Motor neuron (in vitro differentiated cells): ENCODE data around the gene DQX1. TPM values are rescaled to one million over a fixed set of nuclear protein-coding genes. Genes with fewer than 3 reads are reported as not detected.

Experiments used
- ATAC-seq, 8 experiments: fragments of 200-7000 bp; cut with Tn5 transposase; replicated peaks in 6 of 8; 2 replicates each; pipeline ENCODE4 v1.8.0; 2021; ENCODE audit warnings: mild to moderate bottlenecking in 8 of 8, moderate library complexity in 8 of 8
- H3K27ac ChIP-seq, 2 donors: fragments of 250-450 bp; sonication (Bioruptor Pico); 2 replicates each; pipeline ENCODE4 v1.9.0; 2021; ENCODE audit warnings: antibody characterized with exemption in 2 of 2, mild to moderate bottlenecking in 2 of 2, moderate library complexity in 1 of 2
- H3K4me1 ChIP-seq, 2 donors: fragments of 250-450 bp; sonication (Bioruptor Pico); replicated peaks in 1 of 2; 2 replicates each; pipeline ENCODE4 v1.6.1; 2021; ENCODE audit warnings: antibody characterized with exemption in 2 of 2, mild to moderate bottlenecking in 2 of 2, moderate library complexity in 1 of 2
- H3K4me3 ChIP-seq, 5 donors: fragments of 250-450 bp; sonication (Bioruptor Pico); 2 replicates each; pipeline ENCODE4 v1.9.0; 2021; ENCODE audit warnings: antibody characterized with exemption in 5 of 5, mild to moderate bottlenecking in 5 of 5, moderate library complexity in 4 of 5
- WGBS, 10 experiments: fragments of 450-650 bp; shearing (Covaris generic); methylation state at CpG; one replicate each; pipeline ENCODE4 v1.0.0; 2022; 5-methylcytosine and 5-hydroxymethylcytosine counted together
- in situ Hi-C, 9 experiments: fragments of 400-800 bp; cut with MboI; loops; one replicate each; pipeline ENCODE4 v1.15.0; 2021; ENCODE audit warnings: low sequenced_read_pairs in 9 of 9, low pct_unique_long_range_greater_than_20kb in 2 of 9; ENCODE audit not compliant: unreplicated experiment in 9 of 9
- total RNA-seq, 8 experiments: library from RNA; unstranded; fragments of 300-600 nt; gene quantifications; 2 replicates each; pipeline versions ENCODE4 v1.2.3 to v1.2.4, GENCODE V29; 2022

DQX1 gene
- total RNA-seq, 8 experiments from 2014 or later, result 0.11 to 1.0 (median 0.31) TPM; not detected in 1

- in situ Hi-C loops, result no loop called here
- no peak for ATAC-seq
- H3K4me1 ChIP-seq, result peaks cover 12 to 20% of the 10 kb centered on the region in 2 donors
- H3K27ac ChIP-seq, result no peak overlapping the region
- H3K4me3 ChIP-seq, result no peak overlapping the region
Observed at GRCh38 chr2:74551530-74551929, 25.5 kb upstream of the DQX1 start.

GRCh38 chr2:74550231-74550630 lies 24.2 kb upstream of the DQX1 start:
- H3K4me1 ChIP-seq, result peaks cover 12 to 17% of the 10 kb centered on the region in 2 donors
- no peak for ATAC-seq
- WGBS, 10 experiments, result 100% methylated on average over 1 of the region's 7 CpGs; no CpG with 5 or more reads in 8 of the 10 experiments
- no peak overlapping the region for H3K27ac ChIP-seq
- in situ Hi-C loops, result no loop called here
- H3K4me3 ChIP-seq, result no peak overlapping the region

DNA sequence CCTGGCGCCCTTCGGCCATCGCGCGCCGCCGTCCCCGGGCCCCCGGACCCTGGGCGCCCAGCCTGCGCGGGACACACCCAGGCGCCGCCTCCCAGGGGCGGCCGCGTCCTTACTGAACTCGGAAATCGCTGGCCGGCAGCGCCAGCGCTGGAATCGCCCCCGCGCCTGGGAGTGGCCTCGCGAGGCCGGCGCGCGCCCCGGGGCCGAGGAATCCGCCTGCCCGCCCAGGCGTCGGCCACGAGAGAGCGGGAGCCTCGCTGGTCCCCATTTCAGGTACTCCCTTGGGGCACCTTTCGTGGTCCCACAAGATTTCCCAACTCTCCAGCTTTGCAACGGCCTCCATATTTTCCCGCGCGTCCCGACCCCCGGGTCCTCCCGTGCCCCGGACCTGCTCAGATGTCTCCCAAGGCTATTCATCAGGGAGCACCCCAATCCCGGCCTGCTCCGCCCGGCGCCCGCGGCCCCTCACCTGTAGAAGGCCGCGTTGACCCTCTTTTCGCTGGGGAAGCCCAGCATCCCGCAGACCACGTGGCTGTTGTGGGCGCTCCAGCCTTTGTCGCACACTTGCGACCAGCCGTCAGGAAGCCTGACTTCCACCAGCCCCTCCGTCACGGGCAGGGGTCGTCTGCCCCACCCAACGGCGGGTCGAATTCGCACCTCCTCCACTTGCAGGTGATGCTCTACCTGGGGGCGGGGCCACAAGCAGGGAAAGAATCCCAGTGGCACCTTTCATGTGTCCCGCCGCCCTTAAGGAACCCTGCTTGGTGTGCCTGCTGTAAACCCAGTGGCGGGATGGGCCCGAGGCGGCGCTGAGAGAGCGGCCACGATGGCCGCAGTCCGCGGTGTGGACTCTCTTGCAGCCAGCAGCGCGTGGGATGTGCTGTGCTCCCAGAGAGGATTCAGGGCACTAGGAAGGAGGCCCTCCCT lies 23.1 kb upstream of the DQX1 start:
- in situ Hi-C loops, result no loop called here
- Histone ChIP-seq H3K4me1 (peaks cover 12 to 17% of the 10 kb centered on the region in 2 donors), H3K4me3 (peak overlapping the region; percentile 22 to 34 (median 30)), H3K27ac (no peak overlapping the region)
- WGBS, 10 experiments, result 0 to 65% (median 12%) methylated on average over 1 to 15 of the region's 85 CpGs; no CpG with 5 or more reads in 4 of the 10 experiments
- peak; percentile 4 to 93 (median 42) for ATAC-seq

DNA sequence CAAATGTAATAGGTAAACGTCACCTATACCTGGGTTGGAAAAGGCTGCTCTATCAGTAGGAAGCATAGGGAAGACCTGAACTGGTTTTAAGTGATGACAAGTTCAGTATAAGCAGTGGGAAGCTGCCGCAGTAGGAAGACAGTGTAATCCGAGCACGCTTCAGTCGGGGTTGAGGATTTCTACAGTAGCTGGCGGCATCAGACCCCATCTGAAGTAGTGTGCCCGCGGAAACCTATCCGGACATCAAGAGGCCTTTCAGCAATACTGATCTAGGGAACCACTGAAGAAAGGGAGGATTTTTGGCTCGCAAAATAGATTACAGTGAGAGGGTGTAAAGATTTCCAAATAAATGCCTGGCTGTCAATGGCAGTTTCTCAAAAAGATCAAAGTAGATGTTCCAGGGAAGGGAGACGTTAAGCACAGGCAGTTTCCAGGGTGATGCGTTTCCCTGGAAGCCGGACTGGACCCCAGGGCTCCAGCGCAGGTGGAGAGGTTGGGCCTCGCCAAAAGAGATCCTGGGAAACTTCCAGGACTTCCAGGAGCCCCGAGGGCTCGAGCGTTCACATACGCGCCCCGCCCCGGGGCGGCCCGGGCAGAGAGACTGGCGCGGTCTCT lies 22.4 kb upstream of the DQX1 start:
- ATAC-seq, result peak in 1 of 8 experiments; percentile 7
- Histone ChIP-seq H3K4me3 (peak overlapping the region; percentile 22 to 34 (median 30)), H3K27ac (no peak overlapping the region), H3K4me1 (peaks cover 12 to 17% of the 10 kb centered on the region in 2 donors)
- in situ Hi-C loops, result no loop called here
- WGBS, 10 experiments, result 3 to 100% (median 40%) methylated on average over 1 to 14 of the region's 26 CpGs

- H3K4me3 ChIP-seq, result no peak overlapping the region
- in situ Hi-C loops, result no loop called here
- H3K4me1 ChIP-seq, result peaks cover 3 to 6% of the 10 kb centered on the region in 2 donors
- ATAC-seq, result no peak
- WGBS, 10 experiments, result 53 to 100% (median 80%) methylated on average over 1 to 3 of the region's 3 CpGs; no CpG with 5 or more reads in 1 of the 10 experiments
- H3K27ac ChIP-seq, result no peak overlapping the region
Observed at GRCh38 chr2:74546004-74546403, 20.0 kb upstream of the DQX1 start.

DNA sequence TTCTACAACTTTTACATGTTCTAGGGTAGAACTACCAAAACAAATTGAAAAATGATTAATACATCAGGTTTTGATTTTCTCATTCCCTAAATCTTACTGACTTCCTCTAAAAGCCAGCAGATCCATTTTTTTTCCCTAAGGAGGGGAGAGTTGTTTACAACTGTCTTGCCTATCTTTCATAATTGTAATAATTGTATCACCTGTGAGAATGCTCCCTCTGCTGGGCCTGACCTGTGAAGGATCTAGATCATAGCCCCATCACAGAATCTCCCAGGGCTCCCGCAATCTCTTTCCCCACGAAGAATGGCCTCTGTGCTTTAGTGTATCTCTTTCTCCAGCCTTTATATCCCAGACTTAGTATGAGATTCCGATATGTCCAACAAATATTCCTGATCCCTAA lies 18.6 kb upstream of the DQX1 start:
- WGBS, 10 experiments, result 70 to 90% (median 79%) methylated on average over 2 to 3 of the region's 3 CpGs; no CpG with 5 or more reads in 3 of the 10 experiments
- no peak for ATAC-seq
- Histone ChIP-seq H3K27ac (no peak overlapping the region), H3K4me1 (peaks cover 3 to 6% of the 10 kb centered on the region in 2 donors), H3K4me3 (no peak overlapping the region)
- in situ Hi-C loops, result no loop called here

GRCh38 chr2:74542978-74543377 lies 16.9 kb upstream of the DQX1 start:
- Histone ChIP-seq H3K4me1 (peaks cover 0 to 1% of the 10 kb centered on the region in 2 donors), H3K27ac (no peak overlapping the region), H3K4me3 (no peak overlapping the region)
- ATAC-seq, result no peak
- 20 to 100% (median 80%) methylated on average over 1 of the region's 1 CpG; no CpG with 5 or more reads in 4 of the 10 experiments for WGBS, 10 experiments
- in situ Hi-C loops, result no loop called here

GRCh38 chr2:74540291-74540690 lies 14.3 kb upstream of the DQX1 start:
- WGBS, 10 experiments, result 0 to 100% (median 85%) methylated on average over 1 to 4 of the region's 5 CpGs; no CpG with 5 or more reads in 4 of the 10 experiments
- Histone ChIP-seq H3K4me1 (no peaks in the 10 kb centered on the region), H3K4me3 (no peak overlapping the region), H3K27ac (no peak overlapping the region)
- in situ Hi-C loops, result no loop called here
- ATAC-seq, result peak in 2 of 8 experiments; percentile 87 to 93

DNA sequence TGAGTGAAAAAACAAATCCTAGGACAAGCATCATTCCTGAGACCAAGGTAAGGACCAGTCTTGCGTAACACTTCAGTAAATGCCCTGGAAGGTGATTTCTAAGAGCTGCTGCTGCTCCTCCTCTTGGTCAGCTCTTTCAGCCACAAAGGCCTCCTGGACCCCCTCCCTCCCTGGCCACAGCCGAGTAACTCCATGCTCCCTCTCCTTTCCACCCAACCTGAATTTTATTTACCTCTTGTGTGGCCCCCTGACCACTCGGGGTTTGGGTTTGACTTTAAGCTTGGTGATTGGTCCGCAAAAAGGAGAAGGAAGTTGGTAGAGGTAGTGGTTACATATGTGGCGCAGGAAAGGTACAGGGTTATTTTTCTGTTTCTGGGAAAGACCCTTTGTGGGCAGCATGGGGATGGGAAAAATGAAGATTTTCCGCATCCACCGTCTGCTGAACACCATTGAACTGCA lies 12.9 kb upstream of the DQX1 start:
- no peak for ATAC-seq
- WGBS, 10 experiments, result 65 to 100% (median 89%) methylated on average over 1 to 6 of the region's 7 CpGs; no CpG with 5 or more reads in 4 of the 10 experiments
- Histone ChIP-seq H3K4me3 (no peak overlapping the region), H3K27ac (no peak overlapping the region), H3K4me1 (no peaks in the 10 kb centered on the region)
- in situ Hi-C loops, result no loop called here

GRCh38 chr2:74537140-74537539 lies 11.1 kb upstream of the DQX1 start:
- 28 to 83% (median 68%) methylated on average over 1 to 3 of the region's 4 CpGs; no CpG with 5 or more reads in 2 of the 10 experiments for WGBS, 10 experiments
- peak in 2 of 8 experiments; percentile 52 to 69 for ATAC-seq
- in situ Hi-C loops, result no loop called here
- no peak overlapping the region for H3K27ac ChIP-seq
- no peak overlapping the region for H3K4me3 ChIP-seq
- no peaks in the 10 kb centered on the region for H3K4me1 ChIP-seq

GRCh38 chr2:74536166-74536950 lies 10.3 kb upstream of the DQX1 start:
- 86 to 100% (median 95%) methylated on average over 2 to 12 of the region's 23 CpGs; no CpG with 5 or more reads in 6 of the 10 experiments for WGBS, 10 experiments
- Histone ChIP-seq H3K4me3 (no peak overlapping the region), H3K4me1 (peaks cover under 1 to 5% of the 10 kb centered on the region in 2 donors), H3K27ac (no peak overlapping the region)
- ATAC-seq, result no peak
- in situ Hi-C loops, result no loop called here

- in situ Hi-C loops, result no loop called here
- no peak for ATAC-seq
- no CpG with 5 or more reads among the region's 10 CpGs for WGBS, 10 experiments
Observed at GRCh38 chr2:74535440-74535965, 9.5 kb upstream of the DQX1 start.

More at GRCh38 chr2:74535440-74535965, 9.5 kb upstream of the DQX1 start:
- Histone ChIP-seq H3K4me3 (no peak overlapping the region), H3K27ac (no peak overlapping the region), H3K4me1 (peaks cover 7 to 11% of the 10 kb centered on the region in 2 donors)
